HCT116 (cell line): Measurements from ENCODE around the gene YWHAH. TPM values are rescaled to one million over a fixed set of nuclear protein-coding genes. Genes with fewer than 3 reads are reported as not detected.
A peak's percentile ranks its signal among the peaks of the same experiment; 100 is the strongest.

Experiments used
- ATAC-seq: fragments of 200-7000 bp; cut with Tn5 transposase; 2 replicates; pipeline ENCODE4 v1.9.1; 2020; ENCODE audit warnings: mild to moderate bottlenecking, moderate library complexity
- BruUV-seq: library from RNA; stranded (reverse); fragments of 400-500 nt; replicated peaks from 2 replicates; lab custom pipeline; 2021; lab: Mats Ljungman, UMichigan
- CTCF ChIA-PET: fragments of 300-600 bp; sonication (Branson Sonifier 250); formaldehyde crosslinking; loops from one replicate; lab custom pipeline; 2021; ENCODE audit warnings: antibody characterized with exemption; lab: Charles Lee
- POLR2A ChIA-PET: fragments of 300-600, 350-600 bp; sonication (Branson Sonifier 250); formaldehyde crosslinking; loops from one replicate; lab custom pipeline; 2021; ENCODE audit warnings: antibody characterized with exemption; lab: Charles Lee
- RAD21 ChIA-PET, 2 experiments: fragments of 300-600 bp; sonication (Branson Sonifier 250); formaldehyde crosslinking; loops; one replicate each; lab custom pipeline; 2023; ENCODE audit warnings: low total read pairs in 2 of 2; ENCODE audit not compliant: uncharacterized antibody in 2 of 2, unreplicated experiment in 2 of 2, low non-redundant PET in 1 of 2; lab: Charles Lee
- DNase-seq: peaks from one replicate; pipeline ENCODE4 v3.0.0-alpha.2; 2010; ENCODE audit warnings: low read depth, low spot score
- H2AFZ ChIP-seq: fragments of 200-600 bp; shearing (Covaris generic), sonication (generic); 2 replicates; pipeline ENCODE4 v1.6.1; 2017; ENCODE audit warnings: low read depth, mixed run types, mixed read lengths, antibody characterized with exemption, low read length; ENCODE audit not compliant: poor library complexity, severe bottlenecking
- H3K27ac ChIP-seq: 2 replicates; pipeline ENCODE4 v1.5.1; 2012; ENCODE audit warnings: low read depth, low read length
- H3K27me3 ChIP-seq: fragments of 200-600 bp; sonication (generic); 2 replicates; pipeline ENCODE4 v1.6.1; 2016; ENCODE audit warnings: mixed run types, low read length, mixed read lengths; ENCODE audit not compliant: insufficient read depth
- H3K36me3 ChIP-seq, 2 experiments: fragments of 200-500 bp in 1 of 2; fragments of 200-600 bp in 1 of 2; sonication (Bioruptor generic) in 1 of 2; sonication (generic) in 1 of 2; 2 replicates each; pipeline versions ENCODE4 v1.5.1 to v1.6.1; 2014 to 2016; ENCODE audit warnings: low read length in 2 of 2, inconsistent platforms in 1 of 2, mixed read lengths in 1 of 2, mixed run types in 1 of 2; ENCODE audit not compliant: insufficient read depth in 2 of 2, control insufficient read depth in 1 of 2
- H3K4me1 ChIP-seq, 2 experiments: fragments of 200-600 bp in 1 of 2; sonication (generic) in 1 of 2; 2 replicates each; pipeline versions ENCODE4 v1.5.1 to v1.6.1; 2012 to 2017; ENCODE audit warnings: low read length in 2 of 2, inconsistent platforms in 1 of 2, mild to moderate bottlenecking in 1 of 2, mixed read lengths in 1 of 2, mixed run types in 1 of 2, moderate library complexity in 1 of 2; ENCODE audit not compliant: insufficient read depth in 2 of 2, control insufficient read depth in 1 of 2
- H3K4me2 ChIP-seq: fragments of 200-600 bp; sonication (generic); 2 replicates; pipeline ENCODE4 v1.6.1; 2017; ENCODE audit warnings: mixed run types, low read length, mixed read lengths
- H3K4me3 ChIP-seq, 2 experiments: fragments of 200-600 bp in 1 of 2; sonication (generic) in 1 of 2; replicated peaks in 1 of 2; 2 replicates each; pipeline ENCODE4 v1.5.1; 2011 to 2016; ENCODE audit warnings: low read length in 2 of 2, control low read depth in 1 of 2, low read depth in 1 of 2, mild to moderate bottlenecking in 1 of 2, mixed read lengths in 1 of 2, mixed run types in 1 of 2
- H3K79me2 ChIP-seq: fragments of 200-600 bp; sonication (generic); 2 replicates; pipeline ENCODE4 v1.6.1; 2017; ENCODE audit warnings: mild to moderate bottlenecking, mixed run types, low read length, moderate library complexity, mixed read lengths; ENCODE audit not compliant: insufficient read depth
- H3K9ac ChIP-seq: fragments of 200-600 bp; sonication (generic); 2 replicates; pipeline ENCODE4 v1.6.1; 2016; ENCODE audit warnings: low read length, mixed read lengths
- H3K9me2 ChIP-seq: fragments of 200-600 bp; sonication (generic), shearing (Covaris generic); 2 replicates; pipeline ENCODE4 v1.6.1; 2017; ENCODE audit warnings: mixed run types, mild to moderate bottlenecking, moderate library complexity; ENCODE audit not compliant: insufficient read depth
- H3K9me3 ChIP-seq, 2 experiments: fragments of 200-500 bp in 1 of 2; fragments of 200-600 bp in 1 of 2; sonication (Bioruptor generic) in 1 of 2; sonication (generic) in 1 of 2; 2 replicates each; pipeline ENCODE4 v1.6.1; 2014 to 2017; ENCODE audit warnings: low read length in 2 of 2, mixed read lengths in 2 of 2, inconsistent platforms in 1 of 2, low read depth in 1 of 2, mild to moderate bottlenecking in 1 of 2, mixed run types in 1 of 2, moderate library complexity in 1 of 2; ENCODE audit not compliant: control insufficient read depth in 1 of 2, insufficient read depth in 1 of 2
- H4K20me1 ChIP-seq: fragments of 200-600 bp; sonication (generic), shearing (Covaris generic); 2 replicates; pipeline ENCODE4 v1.6.1; 2017; ENCODE audit warnings: mixed run types, mild to moderate bottlenecking, moderate library complexity; ENCODE audit not compliant: insufficient read depth
- CBX3 ChIP-seq: IDR thresholded peaks from 2 replicates; pipeline ENCODE4 v1.6.1; 2012; ENCODE audit warnings: low read depth
- CEBPB ChIP-seq: IDR thresholded peaks from 2 replicates; pipeline ENCODE4 v1.6.1; 2012; ENCODE audit warnings: low read depth
- EGR1 ChIP-seq: IDR thresholded peaks from 2 replicates; pipeline ENCODE4 v1.6.1; 2012; ENCODE audit warnings: low read depth
- ELF1 ChIP-seq: IDR thresholded peaks from 2 replicates; pipeline ENCODE4 v1.6.1; 2012; ENCODE audit warnings: low read depth, borderline replicate concordance
- EZH2 ChIP-seq: fragments of 200-600 bp; sonication (generic); IDR thresholded peaks from 2 replicates; pipeline ENCODE4 v1.6.1; 2017; ENCODE audit warnings: antibody characterized with exemption, mixed run types
- EZH2phosphoT487 ChIP-seq: fragments of 200-600 bp; IDR thresholded peaks from 2 replicates; pipeline ENCODE4 v1.6.1; 2018; ENCODE audit warnings: antibody characterized with exemption, borderline replicate concordance
- FOSL1 ChIP-seq: IDR thresholded peaks from 2 replicates; pipeline ENCODE4 v1.6.1; 2012; ENCODE audit warnings: low read depth
- JUND ChIP-seq: IDR thresholded peaks from 2 replicates; pipeline ENCODE4 v1.6.1; 2012
- POLR2A ChIP-seq: IDR thresholded peaks from 2 replicates; pipeline ENCODE4 v1.7.0; 2011; ENCODE audit warnings: borderline replicate concordance; ENCODE audit not compliant: insufficient read depth, insufficient read length; ENCODE audit errors: extremely low read depth
- POLR2AphosphoS5 ChIP-seq: IDR thresholded peaks from 2 replicates; pipeline ENCODE4 v1.6.1; 2011; ENCODE audit warnings: mild to moderate bottlenecking, low read depth, low read length, moderate library complexity
- RAD21 ChIP-seq: IDR thresholded peaks from 2 replicates; pipeline ENCODE4 v1.6.1; 2012; ENCODE audit warnings: low read depth, mild to moderate bottlenecking
- SIN3A ChIP-seq: IDR thresholded peaks from 2 replicates; pipeline ENCODE4 v1.6.1; 2012; ENCODE audit warnings: low read depth
- SRF ChIP-seq: IDR thresholded peaks from 2 replicates; pipeline ENCODE4 v1.6.1; 2012; ENCODE audit warnings: low read depth
- TCF7L2 ChIP-seq: IDR thresholded peaks from 2 replicates; pipeline ENCODE4 v1.7.0; 2011; ENCODE audit warnings: borderline replicate concordance, inconsistent platforms; ENCODE audit not compliant: insufficient read depth, insufficient read length; ENCODE audit errors: extremely low read depth
- YY1 ChIP-seq: IDR thresholded peaks from 2 replicates; pipeline ENCODE4 v1.6.1; 2011; ENCODE audit warnings: low read length, low read depth, moderate library complexity, mild to moderate bottlenecking; ENCODE audit not compliant: insufficient replicate concordance; ENCODE audit errors: extremely low read depth
- ZFX ChIP-seq: fragments of 450-650 bp; IDR thresholded peaks from 2 replicates; pipeline ENCODE4 v1.6.1; 2017
- ZNF274 ChIP-seq: fragments of 200-500 bp; sonication (Bioruptor generic); IDR thresholded peaks from 2 replicates; pipeline ENCODE4 v1.6.1; 2014; ENCODE audit warnings: mild to moderate bottlenecking, low read depth, low read length, inconsistent platforms
- intact Hi-C: fragments of 100-400 bp; cut with micrococcal nuclease; formaldehyde crosslinking; loops from 2 replicates; pipeline ENCODE4 v1.10.0; 2022
- total RNA-seq: library from RNA; stranded (reverse); gene quantifications from one replicate; pipeline ENCODE4 v1.2.1, GENCODE V29; 2021; ENCODE audit not compliant: unreplicated experiment
- TF ChIP-seq, protein P1 (sequence below): IDR thresholded peaks from 2 replicates; pipeline ENCODE4 v1.6.1; 2012; ENCODE audit warnings: low read depth
- TF ChIP-seq, protein P2 (sequence below), 3 experiments: fragments of 200-600 bp in 1 of 3; sonication (generic) in 1 of 3; IDR thresholded peaks in 2 of 3; conservative IDR thresholded peaks in 1 of 3; 2 replicates each; pipeline ENCODE4 v1.5.1; 2012 to 2017; ENCODE audit warnings: low read depth in 2 of 3, low read length in 2 of 3, antibody characterized with exemption in 1 of 3, borderline replicate concordance in 1 of 3, control low read depth in 1 of 3, mild to moderate bottlenecking in 1 of 3, mixed read lengths in 1 of 3, mixed run types in 1 of 3, moderate library complexity in 1 of 3; ENCODE audit not compliant: insufficient read depth in 1 of 3
- TF ChIP-seq, protein P3 (sequence below): IDR thresholded peaks from 2 replicates; pipeline ENCODE4 v1.6.1; 2012

YWHAH gene
- total RNA-seq, 1 experiment from 2014 or later, result 140 TPM

DNA sequence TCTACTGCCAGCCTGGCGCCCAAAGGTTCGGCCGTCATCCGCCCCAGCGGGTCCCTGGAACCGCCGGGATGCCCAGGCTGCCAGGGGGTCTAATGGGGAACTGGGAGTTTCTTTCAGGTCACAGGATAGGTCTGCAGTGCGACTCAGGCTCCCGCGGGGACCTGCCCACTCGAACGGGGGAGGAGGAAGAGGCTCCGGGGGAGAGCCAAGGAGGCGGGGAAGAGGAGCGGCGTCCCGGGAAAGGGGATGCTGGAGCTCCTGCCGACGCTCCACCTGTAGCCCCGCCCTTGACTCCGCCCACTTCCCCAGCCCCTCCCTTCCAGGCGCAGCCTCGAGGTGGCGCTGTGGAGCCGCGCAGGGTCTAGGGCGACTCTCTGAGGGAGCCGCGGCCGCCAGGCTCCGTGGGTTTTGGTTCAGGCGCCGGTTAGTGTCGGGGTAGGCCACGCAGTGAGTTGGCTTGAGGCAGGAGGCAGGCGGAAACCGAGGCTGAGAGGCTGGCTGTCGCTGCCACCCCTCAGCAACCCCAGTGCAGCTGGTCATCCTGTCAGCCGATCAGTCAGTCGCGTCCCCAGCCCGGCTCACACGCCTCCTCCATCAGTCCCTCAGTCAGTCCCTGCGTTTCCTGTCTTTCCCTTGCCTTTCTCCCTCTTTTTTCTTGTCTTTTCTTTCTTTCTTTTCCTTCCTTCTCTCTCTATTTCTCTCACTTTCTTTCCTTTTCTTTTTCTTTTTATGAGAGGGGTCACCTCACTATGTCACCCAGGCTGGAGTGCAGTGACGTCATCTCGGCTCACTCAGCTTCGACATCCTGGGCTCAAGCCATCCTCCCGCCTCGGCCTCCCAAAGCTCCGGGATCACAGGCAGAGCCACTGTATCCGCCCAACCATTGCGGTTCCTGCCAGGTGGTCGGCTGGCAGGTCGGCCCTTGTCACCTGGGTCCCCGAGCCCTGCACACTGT is 26.4 kb downstream of the YWHAH start:
- CTCF ChIA-PET, result interaction anchor here (0.6 to 4.0 kb wide), 65 partner anchors 9 to 699 kb away, joined by 3 to 143 read pairs (median 4); partner anchors contain the start of genes DEPDC5, FBXO7, PISD and PRR14L
- no peak for TF ChIP-seq EZH2
- TF ChIP-seq EGR1, result no peak; the same call in none of the 2 replicates
- no peak for TF ChIP-seq JUND
- TF ChIP-seq ELF1, result no peak
- TF ChIP-seq, protein P1, sequence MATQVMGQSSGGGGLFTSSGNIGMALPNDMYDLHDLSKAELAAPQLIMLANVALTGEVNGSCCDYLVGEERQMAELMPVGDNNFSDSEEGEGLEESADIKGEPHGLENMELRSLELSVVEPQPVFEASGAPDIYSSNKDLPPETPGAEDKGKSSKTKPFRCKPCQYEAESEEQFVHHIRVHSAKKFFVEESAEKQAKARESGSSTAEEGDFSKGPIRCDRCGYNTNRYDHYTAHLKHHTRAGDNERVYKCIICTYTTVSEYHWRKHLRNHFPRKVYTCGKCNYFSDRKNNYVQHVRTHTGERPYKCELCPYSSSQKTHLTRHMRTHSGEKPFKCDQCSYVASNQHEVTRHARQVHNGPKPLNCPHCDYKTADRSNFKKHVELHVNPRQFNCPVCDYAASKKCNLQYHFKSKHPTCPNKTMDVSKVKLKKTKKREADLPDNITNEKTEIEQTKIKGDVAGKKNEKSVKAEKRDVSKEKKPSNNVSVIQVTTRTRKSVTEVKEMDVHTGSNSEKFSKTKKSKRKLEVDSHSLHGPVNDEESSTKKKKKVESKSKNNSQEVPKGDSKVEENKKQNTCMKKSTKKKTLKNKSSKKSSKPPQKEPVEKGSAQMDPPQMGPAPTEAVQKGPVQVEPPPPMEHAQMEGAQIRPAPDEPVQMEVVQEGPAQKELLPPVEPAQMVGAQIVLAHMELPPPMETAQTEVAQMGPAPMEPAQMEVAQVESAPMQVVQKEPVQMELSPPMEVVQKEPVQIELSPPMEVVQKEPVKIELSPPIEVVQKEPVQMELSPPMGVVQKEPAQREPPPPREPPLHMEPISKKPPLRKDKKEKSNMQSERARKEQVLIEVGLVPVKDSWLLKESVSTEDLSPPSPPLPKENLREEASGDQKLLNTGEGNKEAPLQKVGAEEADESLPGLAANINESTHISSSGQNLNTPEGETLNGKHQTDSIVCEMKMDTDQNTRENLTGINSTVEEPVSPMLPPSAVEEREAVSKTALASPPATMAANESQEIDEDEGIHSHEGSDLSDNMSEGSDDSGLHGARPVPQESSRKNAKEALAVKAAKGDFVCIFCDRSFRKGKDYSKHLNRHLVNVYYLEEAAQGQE, result no peak
- TF ChIP-seq POLR2AphosphoS5, result no peak
- TF ChIP-seq SRF, result no peak
- TF ChIP-seq CEBPB, result no peak
- TF ChIP-seq, protein P2, sequence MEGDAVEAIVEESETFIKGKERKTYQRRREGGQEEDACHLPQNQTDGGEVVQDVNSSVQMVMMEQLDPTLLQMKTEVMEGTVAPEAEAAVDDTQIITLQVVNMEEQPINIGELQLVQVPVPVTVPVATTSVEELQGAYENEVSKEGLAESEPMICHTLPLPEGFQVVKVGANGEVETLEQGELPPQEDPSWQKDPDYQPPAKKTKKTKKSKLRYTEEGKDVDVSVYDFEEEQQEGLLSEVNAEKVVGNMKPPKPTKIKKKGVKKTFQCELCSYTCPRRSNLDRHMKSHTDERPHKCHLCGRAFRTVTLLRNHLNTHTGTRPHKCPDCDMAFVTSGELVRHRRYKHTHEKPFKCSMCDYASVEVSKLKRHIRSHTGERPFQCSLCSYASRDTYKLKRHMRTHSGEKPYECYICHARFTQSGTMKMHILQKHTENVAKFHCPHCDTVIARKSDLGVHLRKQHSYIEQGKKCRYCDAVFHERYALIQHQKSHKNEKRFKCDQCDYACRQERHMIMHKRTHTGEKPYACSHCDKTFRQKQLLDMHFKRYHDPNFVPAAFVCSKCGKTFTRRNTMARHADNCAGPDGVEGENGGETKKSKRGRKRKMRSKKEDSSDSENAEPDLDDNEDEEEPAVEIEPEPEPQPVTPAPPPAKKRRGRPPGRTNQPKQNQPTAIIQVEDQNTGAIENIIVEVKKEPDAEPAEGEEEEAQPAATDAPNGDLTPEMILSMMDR (IDR thresholded peaks at IDR 0.05 in 2 of 3, conservative IDR thresholded peaks at IDR 0.05 in 1 of 3; ENCODE audit: borderline replicate concordance in 1 of 3, insufficient read depth in 1 of 3, low read depth in 2 of 3, low read length in 2 of 3), result peak; percentile 82 to 97 (median 83)
- TF ChIP-seq, protein P3, sequence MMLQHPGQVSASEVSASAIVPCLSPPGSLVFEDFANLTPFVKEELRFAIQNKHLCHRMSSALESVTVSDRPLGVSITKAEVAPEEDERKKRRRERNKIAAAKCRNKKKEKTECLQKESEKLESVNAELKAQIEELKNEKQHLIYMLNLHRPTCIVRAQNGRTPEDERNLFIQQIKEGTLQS, result no peak
- no peak for TF ChIP-seq ZFX
- TF ChIP-seq TCF7L2, result peak; percentile 67
- peak; percentile 86 for TF ChIP-seq RAD21
- TF ChIP-seq ZNF274, result no peak
- TF ChIP-seq YY1, result peak; percentile 37
- TF ChIP-seq FOSL1, result no peak
- no peak for TF ChIP-seq EZH2phosphoT487
- TF ChIP-seq POLR2A, result no peak
- TF ChIP-seq CBX3, result peak; percentile 53; the same call in 1 of the 2 replicates
- no peak for TF ChIP-seq SIN3A

More for the DNA sequence above, 26.4 kb downstream of the YWHAH start:
- ATAC-seq (peak; percentile 93), DNase-seq (peak; percentile 63)
- H2AFZ ChIP-seq, result peak overlapping the region; percentile 98
- H3K4me3 ChIP-seq, result peak overlapping the region; percentile 51 to 60
- no peaks in the 10 kb centered on the region for H3K36me3 ChIP-seq
- RAD21 ChIA-PET, result interaction anchor here (0.6 to 2.1 kb wide), 19 partner anchors 9 to 519 kb away, joined by 3 to 15 read pairs (median 4); partner anchors contain the start of gene PISD (in 2 of the 2)
- peak overlapping the region; percentile 90 for H3K4me2 ChIP-seq
- no peaks in the 10 kb centered on the region for H4K20me1 ChIP-seq
- intact Hi-C loops, result loop anchor here (1.0 kb wide), 3 partner anchors 305 to 414 kb away; no protein-coding TSS in a partner anchor
- BruUV-seq, result no TSS peak
- no peaks in the 10 kb centered on the region for H3K27me3 ChIP-seq
- no peaks in the 10 kb centered on the region for H3K79me2 ChIP-seq
- H3K9me3 ChIP-seq, result no peaks in the 10 kb centered on the region
- H3K4me1 ChIP-seq, result peaks cover 2 to 16% of the 10 kb centered on the region in 2 experiments; a peak in 3 of 4 replicates
- POLR2A ChIA-PET, result interaction anchor here (0.6 to 1.4 kb wide), 9 partner anchors 80 to 503 kb away, joined by 3 to 12 read pairs (median 4); partner anchors contain the start of gene PISD
- H3K9me2 ChIP-seq, result no peaks in the 10 kb centered on the region
- no peak overlapping the region; the same call in 1 of the 2 replicates for H3K27ac ChIP-seq
- peak overlapping the region; percentile 37; the same call in 1 of the 2 replicates for H3K9ac ChIP-seq
